GM19452 (cell line): ENCODE results near the gene TRMT1L.
"Not testable (repeated sequence)": the region's sequence is repeated elsewhere in the genome, so short reads cannot be mapped to it uniquely, and the experiment has no call there.

Experiments used
- ATAC-seq: cut with Tn5 transposase; IDR thresholded peaks from one replicate; pipeline ENCODE4 v1.9.1; 2021; ENCODE audit not compliant: unreplicated experiment

TRMT1L gene

GRCh38 chr1:185156854-185157598 is at the start of gene TRMT1L, which contains the start of gene SWT1:
Gene TRMT1L (minus strand): TSS chr1:185156953. CDS start chr1:185156712, 241 bp downstream.
Gene SWT1 (plus strand): TSS chr1:185157167. CDS start chr1:185160842, 3,675 bp downstream.
- peak; percentile 88 for ATAC-seq

- no peak for ATAC-seq
Observed at GRCh38 chr1:185200889-185201288, 44.1 kb upstream of the TRMT1L start.

- ATAC-seq, result not testable (repeated sequence)
Observed at GRCh38 chr1:185198712-185199111, 42.0 kb upstream of the TRMT1L start.

- ATAC-seq, result no peak
Observed at GRCh38 chr1:185193756-185194155, 37.0 kb upstream of the TRMT1L start.

GRCh38 chr1:185170291-185170848 is 13.6 kb upstream of the TRMT1L start:
- peak; percentile 89 for ATAC-seq

GRCh38 chr1:185166106-185166505 is 9.4 kb upstream of the TRMT1L start:
- ATAC-seq, result no peak

- no peak for ATAC-seq
Observed at GRCh38 chr1:185162491-185162890, 5.7 kb upstream of the TRMT1L start.

GRCh38 chr1:185159966-185160365 is 3.2 kb upstream of the TRMT1L start:
- ATAC-seq, result no peak

GRCh38 chr1:185158800-185159199 is 2.0 kb upstream of the TRMT1L start:
- no peak for ATAC-seq

GRCh38 chr1:185157599-185158412 is 1.1 kb upstream of the TRMT1L start:
- no peak for ATAC-seq

GRCh38 chr1:185156288-185156853 is 382 bp downstream of the TRMT1L start:
- peak; percentile 31 for ATAC-seq

- ATAC-seq, result no peak
Observed at GRCh38 chr1:185155600-185156287, 1.0 kb downstream of the TRMT1L start.

- ATAC-seq, result no peak
Observed at GRCh38 chr1:185154912-185155513, 1.7 kb downstream of the TRMT1L start.

- ATAC-seq, result no peak
Observed at GRCh38 chr1:185152187-185152767, 4.5 kb downstream of the TRMT1L start.

- no peak for ATAC-seq
Observed at GRCh38 chr1:185151215-185151614, 5.5 kb downstream of the TRMT1L start.

- ATAC-seq, result no peak
Observed at GRCh38 chr1:185144233-185144632, 12.5 kb downstream of the TRMT1L start.

- ATAC-seq, result no peak
Observed at GRCh38 chr1:185139246-185139645, 17.5 kb downstream of the TRMT1L start.

GRCh38 chr1:185137896-185138545 is 18.7 kb downstream of the TRMT1L start:
- ATAC-seq, result no peak

- no peak for ATAC-seq
Observed at GRCh38 chr1:185132534-185132933, 24.2 kb downstream of the TRMT1L start.
